Measurements from ENCODE around the gene FCMR. TPM values are rescaled to one million over a fixed set of nuclear protein-coding genes. Genes with fewer than 3 reads are reported as not detected.

FCMR gene
- total and polyA plus RNA-seq, 9 of the 15 experiments (the other 6 are each of a cell fraction or from before 2014, with no cell fraction given): 0.11 to 0.82 (median 0.20) TPM; not detected in 5

GRCh38 chr1:206935491-206936067 is 13.8 kb upstream of the FCMR start (continued):
- TF ChIP-seq AFF1 (IDR thresholded peaks at IDR 0.05; ENCODE audit: low read depth in 1 of 2, partially characterized antibody in 2 of 2): no peak
- TF ChIP-seq RBM14 (IDR thresholded peaks at IDR 0.05; ENCODE audit: borderline replicate concordance, insufficient read depth, low read depth, low read length): no peak
- no peak for TF ChIP-seq CBFA2T3 (IDR thresholded peaks at IDR 0.05)
- TF ChIP-seq ZNF589 (CRISPR knock-in tag; IDR thresholded peaks at IDR 0.05; ENCODE audit: low read depth): no peak
- peak; percentile 22; the same call in 1 of the 2 replicates for TF ChIP-seq L3MBTL2 (IDR thresholded peaks at IDR 0.05)
- no peak for TF ChIP-seq MAFF (IDR thresholded peaks at IDR 0.05; ENCODE audit: low read length)
- peak; percentile 70; the same call in 1 of the 2 replicates for TF ChIP-seq TFAP4 (CRISPR knock-in tag; IDR thresholded peaks at IDR 0.05; ENCODE audit: borderline replicate concordance)
- TF ChIP-seq ARID2 (IDR thresholded peaks at IDR 0.05): peak; percentile 41; the same call in 1 of the 2 replicates
- TF ChIP-seq RAD21 (CRISPR knock-in tag; conservative IDR thresholded peaks at IDR 0.05 in 1 of 2, IDR thresholded peaks at IDR 0.05 in 1 of 2): peak; percentile 99
- no peak for TF ChIP-seq RFX1 (IDR thresholded peaks at IDR 0.05)
- no peak for TF ChIP-seq MECOM (CRISPR knock-in tag; IDR thresholded peaks at IDR 0.05)
- TF ChIP-seq RHOXF2B (CRISPR knock-in tag; conservative IDR thresholded peaks at IDR 0.05): no peak
- no peak for TF ChIP-seq SPI1 (IDR thresholded peaks at IDR 0.05; ENCODE audit: borderline replicate concordance, low read depth, low read length)
- no peak for TF ChIP-seq ZNF57 (CRISPR knock-in tag; IDR thresholded peaks at IDR 0.05)
- no peak for TF ChIP-seq ZNF764 (CRISPR knock-in tag; IDR thresholded peaks at IDR 0.05; ENCODE audit: low read depth)
- TF ChIP-seq SMARCC2 (IDR thresholded peaks at IDR 0.05; ENCODE audit: low read depth): no peak
- TF ChIP-seq MCM7 (IDR thresholded peaks at IDR 0.05): no peak
- TF ChIP-seq RBBP5 (IDR thresholded peaks at IDR 0.05; ENCODE audit: borderline replicate concordance, insufficient read depth, low read length, poor library complexity, severe bottlenecking): no peak
- TF ChIP-seq ETS1 (conservative IDR thresholded peaks at IDR 0.05; ENCODE audit: control insufficient read depth, low read depth, low read length): 0 out of 2 replicates have a peak, but pooled peaks have one; percentile 28
- TF ChIP-seq ELK1 (CRISPR knock-in tag; IDR thresholded peaks at IDR 0.05): no peak
- no peak for TF ChIP-seq ZFPM2 (CRISPR knock-in tag; IDR thresholded peaks at IDR 0.05)

Measured in K562 (cell line).